ENCODE measurements around the gene C9orf50. TPM values are rescaled to one million over a fixed set of nuclear protein-coding genes. Genes with fewer than 3 reads are reported as not detected.

The C9orf50 gene
- total RNA-seq, 3 donors from 2014 or later = not detected

GRCh38 chr9:129581505-129582189, 39.3 kb downstream of the C9orf50 start:
- Histone ChIP-seq H3K4me3 (no peak overlapping the region), H3K4me1 (ENCODE audit: low read depth) (no peaks in the 10 kb centered on the region), H3K9me3 (no peaks in the 10 kb centered on the region), H3K36me3 (ENCODE audit: low read depth) (no peaks in the 10 kb centered on the region)
- DNase-seq (no peak), ATAC-seq (no peak)
- no peak for TF ChIP-seq CTCF (IDR thresholded peaks at IDR 0.05)
- intact Hi-C loops (cut with DNase I, micrococcal nuclease) = no loop called here

DNA sequence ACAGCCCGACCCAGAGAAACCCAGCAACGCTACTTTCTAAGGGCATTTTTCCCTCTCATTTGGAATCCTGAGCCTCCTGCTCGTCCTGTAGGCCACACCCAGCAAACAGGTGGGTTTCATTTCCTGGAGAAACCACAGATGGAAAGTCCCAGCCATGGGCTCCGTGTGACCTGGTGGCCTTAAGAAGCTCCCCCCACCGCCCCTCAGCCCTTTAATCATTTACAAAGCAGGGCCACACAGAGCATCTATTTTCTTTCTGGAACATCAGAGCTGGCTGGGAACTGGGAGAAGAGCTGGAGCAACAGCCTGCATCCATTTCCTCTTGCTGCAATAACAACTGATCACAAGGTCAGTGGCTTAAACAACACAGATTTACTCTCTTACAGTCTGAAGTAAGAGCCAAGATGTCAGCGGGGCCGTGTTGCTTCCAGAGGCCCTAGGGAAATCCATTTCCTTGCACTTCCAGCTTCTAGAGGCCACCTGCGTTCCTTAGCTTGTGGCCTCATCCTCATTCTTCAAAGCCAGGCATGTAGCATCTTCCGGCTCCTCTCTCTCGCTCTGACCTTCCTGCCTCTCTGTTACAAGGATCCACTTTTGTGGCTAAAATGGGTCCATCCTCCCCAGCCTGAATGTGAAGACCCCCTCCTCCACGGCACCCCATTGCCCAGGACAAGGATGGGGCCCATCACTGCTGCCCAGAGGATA, 40.5 kb downstream of the C9orf50 start:
- H3K9me3 ChIP-seq = no peaks in the 10 kb centered on the region
- intact Hi-C loops (cut with DNase I, micrococcal nuclease) = no loop called here
- TF ChIP-seq CTCF (IDR thresholded peaks at IDR 0.05) = no peak
- no peaks in the 10 kb centered on the region for H3K36me3 ChIP-seq (ENCODE audit: low read depth)
- ATAC-seq = peak; percentile 51
- DNase-seq = no peak
- H3K4me1 ChIP-seq (ENCODE audit: low read depth) = no peaks in the 10 kb centered on the region
- H3K4me3 ChIP-seq = no peak overlapping the region

DNA sequence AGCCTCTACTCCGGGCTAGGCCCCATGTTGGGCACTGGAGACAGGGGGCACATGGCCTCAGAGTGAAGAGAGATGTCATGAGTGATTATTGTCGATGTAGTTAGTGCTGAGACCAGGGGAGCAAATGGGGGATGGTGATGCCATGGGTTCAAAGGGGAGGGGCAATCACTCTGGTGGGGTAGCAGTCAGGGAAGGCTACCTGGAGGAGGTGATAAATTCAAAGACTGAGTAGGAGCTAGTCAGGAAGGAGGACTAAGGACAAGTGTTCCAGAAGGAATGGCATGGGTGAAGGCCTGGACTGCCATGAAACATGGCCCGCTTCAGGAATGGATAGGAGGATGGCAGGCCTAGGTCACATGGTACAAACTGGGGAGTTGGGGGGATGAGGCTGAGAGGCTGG, 41.6 kb downstream of the C9orf50 start:
- Histone ChIP-seq H3K9me3 (no peaks in the 10 kb centered on the region), H3K4me1 (ENCODE audit: low read depth) (no peaks in the 10 kb centered on the region), H3K4me3 (no peak overlapping the region), H3K36me3 (ENCODE audit: low read depth) (no peaks in the 10 kb centered on the region)
- DNase-seq = no peak
- TF ChIP-seq CTCF (IDR thresholded peaks at IDR 0.05) = no peak
- ATAC-seq = no peak
- intact Hi-C loops (cut with DNase I, micrococcal nuclease) = no loop called here

DNA sequence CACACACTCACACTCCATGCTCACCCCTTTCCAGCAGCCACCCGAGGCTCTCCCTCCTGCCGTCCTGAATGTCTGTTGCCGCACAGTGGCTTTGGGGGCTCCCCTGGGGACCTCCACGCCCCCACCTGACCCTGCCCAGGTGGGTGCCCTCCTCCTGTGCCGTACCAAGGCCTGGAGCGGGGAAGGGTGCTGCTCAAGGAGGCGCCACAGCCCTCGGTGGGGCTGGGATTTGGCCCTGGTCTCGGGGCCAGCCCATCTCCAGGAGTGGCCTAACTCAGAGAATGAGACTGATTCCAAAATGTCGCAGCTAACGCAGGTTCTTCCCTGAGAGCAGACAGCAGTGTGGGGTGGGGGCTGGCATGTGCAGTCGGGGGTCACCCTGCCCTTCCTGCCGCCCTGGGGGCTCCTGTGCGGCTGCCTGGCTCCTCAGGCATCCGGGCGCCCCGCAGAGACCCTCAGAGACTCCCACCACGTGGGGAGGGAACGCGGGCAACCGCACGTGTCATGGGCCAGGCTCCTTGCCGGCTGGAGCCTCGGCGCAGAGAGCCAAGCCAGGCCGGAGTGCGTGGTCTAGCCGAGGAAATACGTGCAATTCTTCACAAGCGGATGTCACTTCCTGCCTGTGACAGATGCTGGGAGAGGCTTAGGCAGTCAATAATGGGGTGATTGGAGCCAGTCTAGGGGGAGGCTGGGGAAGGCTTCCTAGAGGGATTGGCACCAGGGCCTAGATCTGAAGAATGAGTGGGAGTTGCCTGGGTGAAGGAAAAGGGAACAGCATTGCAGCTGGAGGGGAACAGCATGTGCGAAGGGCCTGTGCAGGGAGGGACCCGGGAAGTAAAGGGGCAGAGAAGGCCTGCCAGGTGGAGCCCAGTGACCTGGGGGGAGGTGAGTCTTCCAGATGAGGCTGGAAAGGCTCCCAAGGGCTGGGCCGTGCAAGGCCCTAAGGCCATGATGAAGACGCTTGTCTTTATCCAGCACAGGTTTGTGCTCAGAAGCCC, 44.1 kb downstream of the C9orf50 start:
- TF ChIP-seq CTCF (IDR thresholded peaks at IDR 0.05) = no peak
- H3K4me1 ChIP-seq (ENCODE audit: low read depth) = no peaks in the 10 kb centered on the region
- H3K9me3 ChIP-seq = no peaks in the 10 kb centered on the region
- ATAC-seq = no peak
- intact Hi-C loops (cut with DNase I, micrococcal nuclease) = no loop called here
- H3K36me3 ChIP-seq (ENCODE audit: low read depth) = no peaks in the 10 kb centered on the region
- DNase-seq = no peak
- H3K4me3 ChIP-seq = no peak overlapping the region

DNA sequence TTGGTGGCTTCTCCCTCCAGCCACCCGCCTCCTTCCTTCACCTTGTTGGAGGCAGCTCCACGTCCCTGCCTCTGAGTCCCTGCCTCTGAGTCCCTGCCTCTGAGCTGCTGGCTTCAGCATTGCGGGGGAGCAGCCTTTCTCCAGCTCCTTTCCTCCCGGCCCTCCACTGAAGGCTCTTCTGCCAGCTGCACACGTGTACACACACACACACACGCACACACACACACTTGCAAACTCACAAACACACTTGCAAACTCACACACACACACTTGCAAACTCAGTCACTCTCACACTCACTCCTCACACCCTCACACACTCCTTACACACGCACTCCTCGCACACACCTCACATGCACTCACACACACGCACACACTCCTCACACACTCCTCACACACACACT, 45.1 kb downstream of the C9orf50 start:
- intact Hi-C loops (cut with DNase I, micrococcal nuclease) = no loop called here
- ATAC-seq = no peak
- Histone ChIP-seq H3K4me1 (ENCODE audit: low read depth) (no peaks in the 10 kb centered on the region), H3K36me3 (ENCODE audit: low read depth) (no peaks in the 10 kb centered on the region), H3K9me3 (no peaks in the 10 kb centered on the region), H3K4me3 (no peak overlapping the region)
- DNase-seq = no peak
- TF ChIP-seq CTCF (IDR thresholded peaks at IDR 0.05) = no peak

Measured in mucosa of descending colon (tissue), 3 donors.